Neural crest cell (in vitro differentiated cells): ENCODE data around the gene SELENOW. TPM values are rescaled to one million over a fixed set of nuclear protein-coding genes. Genes with fewer than 3 reads are reported as not detected.

ENCODE experiments used
- DNase-seq: peaks from one replicate; pipeline ENCODE4 v3.0.0; 2021; ENCODE audit warnings: low read depth, mixed read lengths, low spot score
- H3K27ac Mint-ChIP-seq: one replicate; pipeline ENCODE4 v1.8.0; 2021; ENCODE audit warnings: mild to moderate bottlenecking, mixed read lengths; ENCODE audit not compliant: unreplicated experiment
- H3K27me3 Mint-ChIP-seq: 2 replicates; pipeline ENCODE4 v1.8.0; 2021; ENCODE audit warnings: low read depth, mild to moderate bottlenecking, mixed read lengths
- H3K36me3 Mint-ChIP-seq: 2 replicates; pipeline ENCODE4 v1.8.0; 2021; ENCODE audit warnings: low read depth, mild to moderate bottlenecking, mixed read lengths
- H3K4me1 Mint-ChIP-seq: 2 replicates; pipeline ENCODE4 v1.8.0; 2021; ENCODE audit warnings: mixed read lengths
- H3K4me3 Mint-ChIP-seq: one replicate; pipeline ENCODE4 v1.8.0; 2021; ENCODE audit warnings: mild to moderate bottlenecking, mixed read lengths
- H3K9me3 Mint-ChIP-seq: 2 replicates; pipeline ENCODE4 v1.8.0; 2021; ENCODE audit warnings: mixed read lengths
- total RNA-seq: library from RNA; stranded (reverse); gene quantifications from 2 replicates; pipeline ENCODE4 v1.2.1, GENCODE V29; 2021
- TF ChIP-seq, protein P1 (sequence below): fragments of 200-600 bp; sonication (generic); conservative IDR thresholded peaks from 2 replicates; pipeline ENCODE4 v1.5.0; 2021; ENCODE audit warnings: antibody characterized with exemption, mild to moderate bottlenecking

Gene SELENOW
- total RNA-seq, 1 donor from 2014 or later: 175 TPM

GRCh38 chr19:47824396-47824795 is 45.9 kb downstream of the SELENOW start:
- TF ChIP-seq, protein P1, sequence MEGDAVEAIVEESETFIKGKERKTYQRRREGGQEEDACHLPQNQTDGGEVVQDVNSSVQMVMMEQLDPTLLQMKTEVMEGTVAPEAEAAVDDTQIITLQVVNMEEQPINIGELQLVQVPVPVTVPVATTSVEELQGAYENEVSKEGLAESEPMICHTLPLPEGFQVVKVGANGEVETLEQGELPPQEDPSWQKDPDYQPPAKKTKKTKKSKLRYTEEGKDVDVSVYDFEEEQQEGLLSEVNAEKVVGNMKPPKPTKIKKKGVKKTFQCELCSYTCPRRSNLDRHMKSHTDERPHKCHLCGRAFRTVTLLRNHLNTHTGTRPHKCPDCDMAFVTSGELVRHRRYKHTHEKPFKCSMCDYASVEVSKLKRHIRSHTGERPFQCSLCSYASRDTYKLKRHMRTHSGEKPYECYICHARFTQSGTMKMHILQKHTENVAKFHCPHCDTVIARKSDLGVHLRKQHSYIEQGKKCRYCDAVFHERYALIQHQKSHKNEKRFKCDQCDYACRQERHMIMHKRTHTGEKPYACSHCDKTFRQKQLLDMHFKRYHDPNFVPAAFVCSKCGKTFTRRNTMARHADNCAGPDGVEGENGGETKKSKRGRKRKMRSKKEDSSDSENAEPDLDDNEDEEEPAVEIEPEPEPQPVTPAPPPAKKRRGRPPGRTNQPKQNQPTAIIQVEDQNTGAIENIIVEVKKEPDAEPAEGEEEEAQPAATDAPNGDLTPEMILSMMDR: no peak
- Mint-ChIP-seq H3K36me3 (no peaks in the 10 kb centered on the region), H3K9me3 (no peaks in the 10 kb centered on the region), H3K4me1 (peaks cover 13% of the 10 kb centered on the region), H3K4me3 (no peak overlapping the region), H3K27ac (no peak overlapping the region), H3K27me3 (peaks cover 12% of the 10 kb centered on the region)
- no peak for DNase-seq

DNA sequence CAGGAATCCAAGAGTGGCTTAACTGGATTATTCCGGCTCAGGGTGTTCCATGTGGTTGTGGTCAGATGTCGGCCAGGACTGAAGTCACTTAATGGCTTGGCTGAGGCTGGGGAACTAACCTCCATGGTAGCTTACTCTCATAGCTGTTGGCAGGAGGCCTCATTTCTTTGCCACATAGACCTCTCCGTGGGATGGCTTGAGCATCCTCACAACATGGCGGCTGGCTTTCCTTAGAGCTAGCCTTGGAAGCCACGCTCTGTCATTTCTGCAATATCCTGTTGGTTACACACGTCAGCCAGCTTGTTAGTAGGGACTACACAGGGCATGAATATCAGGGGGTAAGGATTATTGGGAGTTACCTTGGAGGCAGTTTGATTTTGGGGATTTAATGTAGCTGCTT is 48.3 kb downstream of the SELENOW start:
- no peak overlapping the region for H3K27ac Mint-ChIP-seq
- no peaks in the 10 kb centered on the region for H3K4me1 Mint-ChIP-seq
- no peaks in the 10 kb centered on the region for H3K36me3 Mint-ChIP-seq
- DNase-seq: no peak
- H3K27me3 Mint-ChIP-seq: no peaks in the 10 kb centered on the region
- TF ChIP-seq, protein P1: no peak
- no peaks in the 10 kb centered on the region for H3K9me3 Mint-ChIP-seq
- H3K4me3 Mint-ChIP-seq: no peak overlapping the region

DNA sequence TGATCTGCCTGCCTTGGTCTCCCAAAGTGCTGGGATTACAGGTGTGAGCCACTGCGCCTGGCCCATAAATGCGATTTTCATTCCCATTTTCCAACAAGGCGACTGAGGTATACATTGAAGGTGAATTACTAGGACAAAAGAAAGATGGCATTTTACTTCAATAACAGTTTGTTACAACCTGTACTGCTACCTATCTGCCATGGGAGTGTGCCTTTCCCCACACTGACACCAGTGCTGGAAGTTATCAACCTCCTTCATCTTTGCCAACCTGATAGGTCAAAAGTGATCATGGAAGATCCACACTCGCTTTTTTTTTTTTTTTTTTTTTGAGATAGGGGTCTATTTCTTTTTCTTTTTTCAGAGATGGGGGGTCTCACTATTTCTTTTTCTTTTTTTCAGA is 54.2 kb downstream of the SELENOW start:
- DNase-seq: no peak
- no peaks in the 10 kb centered on the region for H3K27me3 Mint-ChIP-seq
- TF ChIP-seq, protein P1: no peak

More for the DNA sequence above, 54.2 kb downstream of the SELENOW start:
- H3K36me3 Mint-ChIP-seq: no peaks in the 10 kb centered on the region
- no peak overlapping the region for H3K4me3 Mint-ChIP-seq
- no peaks in the 10 kb centered on the region for H3K4me1 Mint-ChIP-seq
- H3K27ac Mint-ChIP-seq: no peak overlapping the region
- H3K9me3 Mint-ChIP-seq: no peaks in the 10 kb centered on the region

Other genes with a start within 250 kb of the SELENOW start
- not detected in 2 replicates for gene ZNF541, start 205.6 kb upstream of the SELENOW start, total RNA-seq
- 28.5 and 28.9 TPM in 2 replicates for gene BICRA, start 169.6 kb upstream of the SELENOW start, total RNA-seq
- 0.30 and 0.47 TPM in 2 replicates for gene EHD2, start 65.3 kb upstream of the SELENOW start, total RNA-seq
- 285 and 304 TPM in 2 replicates for gene NOP53, start 33.2 kb upstream of the SELENOW start, total RNA-seq
- not detected in 2 replicates for gene TPRX1, start 25.8 kb downstream of the SELENOW start, total RNA-seq
- gene CRX, start 43.2 kb downstream of the SELENOW start, total RNA-seq: not detected in 2 replicates
- gene TPRX2, start 80.5 kb downstream of the SELENOW start, total RNA-seq: not detected in 2 replicates
- gene SULT2A1, start 107.6 kb downstream of the SELENOW start, total RNA-seq: not detected in 2 replicates
- gene BSPH1, start 213.5 kb downstream of the SELENOW start, total RNA-seq: not detected in 2 replicates
- gene ELSPBP1, start 215.9 kb downstream of the SELENOW start, total RNA-seq: not detected in 2 replicates